Measurements from ENCODE around the gene NUP188.

The NUP188 gene

GRCh38 chr9:129038109-129038852, 90.8 kb downstream of the NUP188 start:
- intact Hi-C loops (cut with DNase I), result loop anchor here (5.0 kb wide), 1 partner anchor 91 kb away; the partner anchor contains the start of genes DOLK and NUP188

GRCh38 chr9:129040113-129040643, 92.7 kb downstream of the NUP188 start:
- intact Hi-C loops (cut with DNase I), result no loop called here
- DNase-seq, result no peak

More at GRCh38 chr9:129038109-129038852, 90.8 kb downstream of the NUP188 start:
- DNase-seq, result no peak

DNA sequence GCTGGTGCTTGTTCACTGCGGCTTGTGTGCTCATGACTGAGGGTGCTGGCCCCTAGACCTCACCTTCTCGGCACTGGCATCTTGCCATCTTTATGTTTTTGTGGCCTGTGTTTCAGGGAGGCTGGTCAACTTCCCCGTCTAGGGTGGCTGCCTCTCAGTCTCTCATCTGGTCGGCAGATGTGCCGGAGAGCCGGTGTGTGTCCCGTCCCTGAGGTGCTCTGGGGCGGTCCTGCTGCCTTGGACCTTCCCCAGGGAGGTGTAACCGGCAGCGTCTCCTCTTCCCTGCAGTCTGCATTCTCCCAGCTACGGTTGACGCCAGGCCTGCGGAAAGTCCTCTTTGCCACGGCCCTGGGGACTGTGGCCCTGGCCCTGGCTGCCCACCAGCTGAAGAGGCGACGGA, 94.5 kb downstream of the NUP188 start:
- intact Hi-C loops (cut with DNase I), result no loop called here
- no peak for DNase-seq

DNA sequence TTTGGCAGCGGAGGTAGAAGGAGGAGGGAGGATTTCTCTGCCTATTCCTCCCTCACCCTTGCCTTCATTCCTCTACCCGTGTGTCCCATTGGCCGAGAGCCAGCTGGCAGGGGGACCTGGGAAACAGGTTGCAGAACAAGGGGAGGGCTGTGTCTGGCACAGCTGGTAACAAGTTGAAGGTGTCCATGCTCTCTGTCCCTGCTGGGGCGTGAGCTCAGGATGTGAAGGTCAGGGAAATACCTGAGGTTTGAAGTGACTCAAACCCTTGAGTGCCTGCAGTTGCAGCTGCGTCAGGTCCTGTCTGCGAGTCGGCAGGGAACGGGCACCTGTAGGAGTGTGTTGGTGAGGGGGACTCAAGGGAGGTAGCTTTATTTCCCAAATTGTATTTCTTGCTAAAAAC, 105.1 kb downstream of the NUP188 start:
- intact Hi-C loops (cut with DNase I), result no loop called here
- no peak for DNase-seq

DNA sequence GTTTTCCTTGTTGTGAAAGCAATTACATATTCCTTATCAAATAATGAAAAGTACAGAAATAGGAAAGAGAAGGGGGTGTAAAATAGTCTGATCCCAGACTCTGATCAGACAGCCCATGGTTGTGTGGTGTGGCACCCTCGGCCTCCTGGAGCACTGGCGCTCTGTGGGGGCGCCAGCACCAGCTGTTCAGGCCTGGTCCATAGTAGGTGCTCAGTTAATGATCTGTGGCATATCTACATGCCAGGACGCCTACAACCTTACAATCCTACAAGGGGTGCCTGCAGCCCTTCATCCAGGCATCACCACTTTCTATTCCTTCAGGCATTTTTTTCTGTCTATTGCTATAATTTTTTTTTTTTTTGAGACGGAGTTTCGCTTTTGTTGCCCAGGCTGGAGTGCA, 105.5 kb downstream of the NUP188 start:
- no peak for DNase-seq
- intact Hi-C loops (cut with DNase I), result no loop called here

DNA sequence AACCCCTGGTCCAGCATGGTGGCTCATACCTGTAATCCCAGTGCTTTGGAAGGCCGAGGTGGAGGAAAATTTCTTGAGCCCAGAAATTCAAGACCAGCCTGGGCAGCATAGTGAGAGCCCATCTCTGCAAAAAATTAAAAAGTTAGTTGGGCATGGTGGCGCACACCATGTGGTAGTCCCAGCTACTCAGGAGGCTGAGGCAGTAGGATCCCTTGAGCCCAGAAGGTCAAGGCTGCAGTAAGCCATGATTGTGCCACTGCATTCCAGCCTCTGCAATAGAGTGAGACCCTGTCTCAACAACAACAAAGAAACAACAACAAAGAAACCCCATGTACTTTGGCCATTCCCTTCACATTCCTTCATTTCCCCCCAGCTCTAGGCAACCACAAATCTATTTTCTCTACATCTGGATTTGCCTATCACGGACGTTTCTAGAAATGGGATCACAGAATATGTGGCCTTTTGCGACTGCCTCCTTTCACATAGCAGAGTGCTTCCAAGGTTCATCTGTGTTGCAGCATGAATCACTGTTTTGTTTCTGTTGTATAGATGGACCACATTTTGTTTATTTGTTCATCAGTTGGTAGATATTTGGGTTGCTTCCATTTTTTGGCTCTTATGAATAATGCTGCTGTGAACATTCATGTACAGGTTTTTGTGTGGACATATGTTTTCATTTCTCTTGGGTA, 106.8 kb downstream of the NUP188 start:
- intact Hi-C loops (cut with DNase I), result no loop called here
- no peak for DNase-seq
